ENCODE measurements around the gene C1QL3.

GRCh38 chr10:16527452-16527851, 5.8 kb upstream of the C1QL3 start:
- no peak for TF ChIP-seq HCFC1 (IDR thresholded peaks at IDR 0.05; ENCODE audit: low read length)
- TF ChIP-seq ATF2 (IDR thresholded peaks at IDR 0.05; ENCODE audit: low read length): no peak
- no peak for TF ChIP-seq NFIC (IDR thresholded peaks at IDR 0.05; ENCODE audit: low read depth, low read length)

All from GM12878 (cell line).